ENCODE results near the gene OR5AK2. TPM values are rescaled to one million over a fixed set of nuclear protein-coding genes. Genes with fewer than 3 reads are reported as not detected.

Gene OR5AK2
- not detected in 5 replicates for total RNA-seq (2022; extraction: Qiagen RNA extraction)

GRCh38 chr11:56988614-56989013 lies at the start of gene OR5AK2:
Gene OR5AK2, plus strand, starts transcription at chr11:56988914. Its CDS starts 0 bp downstream, at chr11:56988914.

Other genes with a start within 250 kb of the OR5AK2 start
- gene OR9G4, start 240.2 kb upstream of the OR5AK2 start, total RNA-seq (2022; extraction: Qiagen RNA extraction), result not detected in 5 replicates
- 0.01 TPM in 1 of 5 replicates, not detected in the others for gene LRRC55, start 193.0 kb downstream of the OR5AK2 start, total RNA-seq (2022; extraction: Qiagen RNA extraction)
- gene APLNR, start 248.3 kb downstream of the OR5AK2 start, total RNA-seq (2022; extraction: Qiagen RNA extraction), result 0.03 TPM in 2 of 5 replicates, not detected in the others